ENCODE data around the gene FBXO42.

DNA sequence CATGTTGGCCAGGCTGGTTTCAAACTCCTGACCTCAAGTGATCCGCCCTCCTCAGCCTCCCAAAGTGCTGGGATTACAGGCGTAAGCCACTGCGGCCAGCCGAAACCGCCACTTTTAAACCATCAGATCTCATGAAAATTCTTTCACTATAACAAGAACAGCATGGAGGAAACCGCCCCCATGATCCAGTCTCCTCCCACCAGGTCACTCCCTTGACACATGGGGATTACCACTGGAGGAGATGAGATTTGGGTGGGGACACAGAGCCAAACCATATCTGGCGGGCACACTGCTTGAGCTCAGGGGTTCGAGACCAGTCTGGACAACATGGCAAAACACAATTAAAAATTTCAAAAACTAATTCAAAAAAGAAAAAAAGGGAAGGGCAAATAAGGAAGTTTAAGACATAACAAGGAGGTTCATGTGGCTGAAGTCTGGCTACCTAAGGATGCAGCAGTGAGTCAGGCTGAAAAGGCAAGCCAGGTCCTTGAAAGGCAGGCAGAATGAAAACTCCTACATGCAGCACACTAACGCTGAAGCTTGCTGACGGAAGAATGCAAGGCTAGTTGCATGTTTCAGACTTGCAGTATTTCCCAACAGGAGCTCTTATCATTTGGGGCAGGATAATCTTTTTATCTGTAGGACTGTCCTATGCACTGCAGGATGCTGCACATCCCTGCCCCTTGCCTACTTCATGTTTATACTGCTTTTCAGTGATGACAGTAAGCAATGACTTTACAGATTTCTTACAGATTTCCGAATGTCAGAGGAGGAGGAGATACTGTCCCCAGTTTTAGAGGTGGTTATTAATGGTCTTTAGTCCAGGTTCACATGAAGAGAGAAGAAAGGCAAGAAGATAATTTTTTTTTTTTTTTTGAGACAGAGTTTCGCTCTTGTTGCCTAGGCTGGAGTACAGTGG is 49.3 kb downstream of the FBXO42 start:
- TF ChIP-seq POLR2A (IDR thresholded peaks at IDR 0.05; ENCODE audit: low read depth, low read length) (no peak), SMC3 (IDR thresholded peaks at IDR 0.05; ENCODE audit: low read depth, low read length) (no peak), CEBPB (IDR thresholded peaks at IDR 0.05; ENCODE audit: low read depth, low read length) (no peak), RFX5 (IDR thresholded peaks at IDR 0.05; ENCODE audit: low read depth, low read length) (no peak), MAFK (IDR thresholded peaks at IDR 0.05; ENCODE audit: low read depth, low read length) (no peak), RCOR1 (IDR thresholded peaks at IDR 0.05; ENCODE audit: insufficient replicate concordance, low read length) (no peak), MXI1 (IDR thresholded peaks at IDR 0.05; ENCODE audit: borderline replicate concordance, low read depth, low read length) (no peak)
- TF ChIP-seq, protein P1, sequence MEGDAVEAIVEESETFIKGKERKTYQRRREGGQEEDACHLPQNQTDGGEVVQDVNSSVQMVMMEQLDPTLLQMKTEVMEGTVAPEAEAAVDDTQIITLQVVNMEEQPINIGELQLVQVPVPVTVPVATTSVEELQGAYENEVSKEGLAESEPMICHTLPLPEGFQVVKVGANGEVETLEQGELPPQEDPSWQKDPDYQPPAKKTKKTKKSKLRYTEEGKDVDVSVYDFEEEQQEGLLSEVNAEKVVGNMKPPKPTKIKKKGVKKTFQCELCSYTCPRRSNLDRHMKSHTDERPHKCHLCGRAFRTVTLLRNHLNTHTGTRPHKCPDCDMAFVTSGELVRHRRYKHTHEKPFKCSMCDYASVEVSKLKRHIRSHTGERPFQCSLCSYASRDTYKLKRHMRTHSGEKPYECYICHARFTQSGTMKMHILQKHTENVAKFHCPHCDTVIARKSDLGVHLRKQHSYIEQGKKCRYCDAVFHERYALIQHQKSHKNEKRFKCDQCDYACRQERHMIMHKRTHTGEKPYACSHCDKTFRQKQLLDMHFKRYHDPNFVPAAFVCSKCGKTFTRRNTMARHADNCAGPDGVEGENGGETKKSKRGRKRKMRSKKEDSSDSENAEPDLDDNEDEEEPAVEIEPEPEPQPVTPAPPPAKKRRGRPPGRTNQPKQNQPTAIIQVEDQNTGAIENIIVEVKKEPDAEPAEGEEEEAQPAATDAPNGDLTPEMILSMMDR (conservative IDR thresholded peaks at IDR 0.05; ENCODE audit: low read depth, low read length), result no peak
- TF ChIP-seq, protein P2, sequence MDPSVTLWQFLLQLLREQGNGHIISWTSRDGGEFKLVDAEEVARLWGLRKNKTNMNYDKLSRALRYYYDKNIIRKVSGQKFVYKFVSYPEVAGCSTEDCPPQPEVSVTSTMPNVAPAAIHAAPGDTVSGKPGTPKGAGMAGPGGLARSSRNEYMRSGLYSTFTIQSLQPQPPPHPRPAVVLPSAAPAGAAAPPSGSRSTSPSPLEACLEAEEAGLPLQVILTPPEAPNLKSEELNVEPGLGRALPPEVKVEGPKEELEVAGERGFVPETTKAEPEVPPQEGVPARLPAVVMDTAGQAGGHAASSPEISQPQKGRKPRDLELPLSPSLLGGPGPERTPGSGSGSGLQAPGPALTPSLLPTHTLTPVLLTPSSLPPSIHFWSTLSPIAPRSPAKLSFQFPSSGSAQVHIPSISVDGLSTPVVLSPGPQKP (IDR thresholded peaks at IDR 0.05; ENCODE audit: borderline replicate concordance, low read depth, low read length), result no peak
- TF ChIP-seq, protein P3, sequence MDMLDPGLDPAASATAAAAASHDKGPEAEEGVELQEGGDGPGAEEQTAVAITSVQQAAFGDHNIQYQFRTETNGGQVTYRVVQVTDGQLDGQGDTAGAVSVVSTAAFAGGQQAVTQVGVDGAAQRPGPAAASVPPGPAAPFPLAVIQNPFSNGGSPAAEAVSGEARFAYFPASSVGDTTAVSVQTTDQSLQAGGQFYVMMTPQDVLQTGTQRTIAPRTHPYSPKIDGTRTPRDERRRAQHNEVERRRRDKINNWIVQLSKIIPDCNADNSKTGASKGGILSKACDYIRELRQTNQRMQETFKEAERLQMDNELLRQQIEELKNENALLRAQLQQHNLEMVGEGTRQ (IDR thresholded peaks at IDR 0.05; ENCODE audit: low read depth, low read length), result no peak

Measured in IMR-90 (cell line).